ENCODE measurements around the gene CUL4A. TPM values are rescaled to one million over a fixed set of nuclear protein-coding genes. Genes with fewer than 3 reads are reported as not detected.

The CUL4A gene
- 73.8 and 80.0 TPM in 2 replicates for total RNA-seq
- polyA plus RNA-seq = 34.9 and 37.9 TPM in 2 replicates
- polyA plus RNA-seq (2011; cell fraction: cytosol; rRNA removed) = 39.3 and 41.4 TPM in 2 replicates
- 102 and 103 TPM in 2 replicates for polyA plus RNA-seq (2011; cell fraction: nucleus; rRNA removed)
- polyA plus RNA-seq (2012) = 57.9 and 68.3 TPM in 2 replicates
- polyA minus RNA-seq = 74.7 and 77.5 TPM in 2 replicates
- 67.3 TPM for polyA minus RNA-seq (2011; cell fraction: cytosol; rRNA and poly(A)+ RNA removed)
- 70.0 and 78.6 TPM in 2 replicates for polyA minus RNA-seq (2011; cell fraction: nucleus; rRNA and poly(A)+ RNA removed)
- Bru-seq, nascent RNA = percentile 83 among the genes with signal in this experiment
- percentile 92 among the genes with signal in this experiment for BruChase-seq, experiment 1, labeled RNA remaining after a 6-hour chase
- percentile 93 among the genes with signal in this experiment for BruChase-seq, experiment 2, labeled RNA remaining after a 2-hour chase
- long read RNA-seq, full-length matches to known transcripts = 172 of 223 reads
- long read RNA-seq, partial matches to known transcripts = 32 of 223 reads
- long read RNA-seq, other reads (novel, unspliced or antisense) = 19 of 223 reads

GRCh38 chr13:113209336-113209758 is at the start of gene CUL4A:
Gene CUL4A, plus strand, starts transcription at chr13:113209613. Its CDS starts 15 bp downstream, at chr13:113209628.
- Histone ChIP-seq H3K79me2 (ENCODE audit: control insufficient read depth, insufficient read depth, low read length) (peaks cover 87% of the 10 kb centered on the region), H3K4me1 (ENCODE audit: control insufficient read depth, extremely low read depth, insufficient read depth, low read length) (peaks cover 19% of the 10 kb centered on the region), H3K9ac (replicated peaks; ENCODE audit: extremely low read depth, insufficient read depth, low read length) (peak within 1 kb of the TSS; percentile 98), H3K27ac (ENCODE audit: insufficient read depth, low read depth, low read length) (peak within 1 kb of the TSS; percentile 98), H3K4me2 (ENCODE audit: insufficient read depth, low read length) (peak within 1 kb of the TSS; percentile 91), H3K27me3 (ENCODE audit: control insufficient read depth in 2 of 2, insufficient read depth in 2 of 2, low read length in 2 of 2) (no peaks in the 10 kb centered on the region), H3K9me1 (replicated peaks; ENCODE audit: control insufficient read depth, extremely low read depth, insufficient read depth, low read length) (no peaks in the 10 kb centered on the region), H3K36me3 (ENCODE audit: control insufficient read depth in 2 of 2, extremely low read depth in 1 of 2, insufficient read depth in 2 of 2, low read length in 2 of 2) (peaks cover 0 to 2% of the 10 kb centered on the region in 2 experiments), H2AFZ (ENCODE audit: low read depth, low read length) (peak within 1 kb of the TSS; percentile 84), H4K20me1 (replicated peaks; ENCODE audit: control insufficient read depth, extremely low read depth, insufficient read depth, low read length) (peaks cover 2% of the 10 kb centered on the region), H3K9me3 (replicated peaks; ENCODE audit: control insufficient read depth, insufficient read depth, low read length) (no peaks in the 10 kb centered on the region), H3K4me3 (replicated peaks in 1 of 3; ENCODE audit: insufficient read depth in 1 of 3, low read depth in 1 of 3, low read length in 3 of 3) (peak within 1 kb of the TSS; percentile 73 to 92 (median 91))
- peak; percentile 21 for FAIRE-seq
- DNase-seq (ENCODE audit: low read depth, low spot score) = no peak
- dilution Hi-C loops (cut with MboI; ENCODE audit: extremely low pct_ligation_motif_present, low sequenced_read_pairs) = no loop called here
- POLR2A ChIA-PET = interaction anchor here (1.4 to 1.8 kb wide), 2 partner anchors 18 to 22 kb away, joined by 3 to 6 read pairs; no protein-coding TSS in a partner anchor
- TF ChIP-seq POLR2A (IDR thresholded peaks at IDR 0.05; ENCODE audit: low read depth, low read length) (peak; percentile 40), FOS (IDR thresholded peaks at IDR 0.05; ENCODE audit: borderline replicate concordance, insufficient read depth, low read length) (no peak), MYC (IDR thresholded peaks at IDR 0.05; ENCODE audit: low read depth, low read length) (no peak)
- no TSS peak for BruUV-seq (replicated peaks)
- intact Hi-C loops (cut with micrococcal nuclease) = loop anchor here (1.0 to 5.0 kb wide), 4 partner anchors 22 to 267 kb away; no protein-coding TSS in a partner anchor
- CTCF ChIA-PET = interaction anchor here (1.0 to 1.8 kb wide), 4 partner anchors 22 to 175 kb away, joined by 3 to 4 read pairs (median 3); no protein-coding TSS in a partner anchor

- H4K20me1 ChIP-seq (replicated peaks; ENCODE audit: control insufficient read depth, extremely low read depth, insufficient read depth, low read length) = no peaks in the 10 kb centered on the region
- H3K9ac ChIP-seq (replicated peaks; ENCODE audit: extremely low read depth, insufficient read depth, low read length) = no peak overlapping the region
- H3K4me2 ChIP-seq (ENCODE audit: insufficient read depth, low read length) = no peak overlapping the region
- no peaks in the 10 kb centered on the region for H3K9me1 ChIP-seq (replicated peaks; ENCODE audit: control insufficient read depth, extremely low read depth, insufficient read depth, low read length)
- dilution Hi-C loops (cut with MboI; ENCODE audit: extremely low pct_ligation_motif_present, low sequenced_read_pairs) = no loop called here
- CTCF ChIA-PET = no interaction called here
- DNase-seq (ENCODE audit: low read depth, low spot score) (no peak), FAIRE-seq (no peak)
- no peaks in the 10 kb centered on the region for H3K79me2 ChIP-seq (ENCODE audit: control insufficient read depth, insufficient read depth, low read length)
- H3K36me3 ChIP-seq (ENCODE audit: control insufficient read depth in 2 of 2, extremely low read depth in 1 of 2, insufficient read depth in 2 of 2, low read length in 2 of 2) = no peaks in the 10 kb centered on the region
- H3K27me3 ChIP-seq (ENCODE audit: control insufficient read depth in 2 of 2, insufficient read depth in 2 of 2, low read length in 2 of 2) = peaks cover 2% of the 10 kb centered on the region in 2 experiments
- BruUV-seq (replicated peaks) = no TSS peak
- intact Hi-C loops (cut with micrococcal nuclease) = no loop called here
- POLR2A ChIA-PET = no interaction called here
- no peaks in the 10 kb centered on the region for H3K9me3 ChIP-seq (replicated peaks; ENCODE audit: control insufficient read depth, insufficient read depth, low read length)
- no peak overlapping the region for H3K4me3 ChIP-seq (replicated peaks in 1 of 3; ENCODE audit: insufficient read depth in 1 of 3, low read depth in 1 of 3, low read length in 3 of 3)
- TF ChIP-seq MYC (IDR thresholded peaks at IDR 0.05; ENCODE audit: low read depth, low read length) = no peak
- no peak for TF ChIP-seq EZH2 (IDR thresholded peaks at IDR 0.05; ENCODE audit: borderline replicate concordance, low read depth, low read length, severe bottlenecking)
- TF ChIP-seq FOS (IDR thresholded peaks at IDR 0.05; ENCODE audit: borderline replicate concordance, insufficient read depth, low read length) = no peak
- TF ChIP-seq POLR2A (IDR thresholded peaks at IDR 0.05; ENCODE audit: low read depth, low read length) = no peak
- no peak for TF ChIP-seq POLR2AphosphoS5 (IDR thresholded peaks at IDR 0.05; ENCODE audit: insufficient read depth, low read depth, low read length)
- TF ChIP-seq MAX (IDR thresholded peaks at IDR 0.05; ENCODE audit: insufficient read depth, insufficient read length) = no peak
- no peak for TF ChIP-seq GATA2 (IDR thresholded peaks at IDR 0.05; ENCODE audit: insufficient read depth, insufficient read length, low read depth, low read length)
- no peak for TF ChIP-seq CTCF (IDR thresholded peaks at IDR 0.05; ENCODE audit: extremely low read depth in 1 of 2, insufficient read depth in 1 of 2, low read depth in 1 of 2, low read length in 2 of 2)
- TF ChIP-seq JUN (IDR thresholded peaks at IDR 0.05; ENCODE audit: borderline replicate concordance, insufficient read depth, insufficient read length, low read depth) = no peak
- H3K27ac ChIP-seq (ENCODE audit: insufficient read depth, low read depth, low read length) = no peak overlapping the region
- H3K4me1 ChIP-seq (ENCODE audit: control insufficient read depth, extremely low read depth, insufficient read depth, low read length) = no peaks in the 10 kb centered on the region
- H2AFZ ChIP-seq (ENCODE audit: low read depth, low read length) = no peak overlapping the region
Measured at GRCh38 chr13:113159701-113160100, 49.7 kb upstream of the CUL4A start.

Measured in endothelial cell of umbilical vein (primary cell).